ENCODE data around the gene NACC2.
A peak's percentile ranks its signal among the peaks of the same experiment; 100 is the strongest.
"Not testable (repeated sequence)": the region's sequence is repeated elsewhere in the genome, so short reads cannot be mapped to it uniquely, and the experiment has no call there.

NACC2 gene

GRCh38 chr9:135971111-135971766 lies 123.8 kb downstream of the NACC2 start:
- DNase-seq: no peak

GRCh38 chr9:135970128-135970815 lies 124.8 kb downstream of the NACC2 start:
- no peak for DNase-seq

- DNase-seq: no peak
Observed at GRCh38 chr9:135969064-135969683, 125.9 kb downstream of the NACC2 start.

GRCh38 chr9:135968601-135969000 lies 126.5 kb downstream of the NACC2 start:
- no peak for DNase-seq

GRCh38 chr9:135968083-135968476 lies 127.0 kb downstream of the NACC2 start:
- no peak for DNase-seq

GRCh38 chr9:135966916-135967260 lies 128.2 kb downstream of the NACC2 start:
- not testable (repeated sequence) for DNase-seq

GRCh38 chr9:135965124-135965756 lies 129.8 kb downstream of the NACC2 start:
- DNase-seq: no peak

GRCh38 chr9:135963938-135964337 lies 131.2 kb downstream of the NACC2 start:
- no peak for DNase-seq

GRCh38 chr9:135963338-135963737 lies 131.8 kb downstream of the NACC2 start:
- DNase-seq: no peak

GRCh38 chr9:135962696-135963307 lies 132.3 kb downstream of the NACC2 start:
- DNase-seq: no peak

- no peak for DNase-seq
Observed at GRCh38 chr9:135961811-135962695, 133.0 kb downstream of the NACC2 start.

- peak; percentile 49 for DNase-seq
Observed at GRCh38 chr9:135961277-135961715, 133.8 kb downstream of the NACC2 start, which contains the start of gene UBAC1. UBAC1 (minus strand) TSS chr9:135961373; CDS start chr9:135961162, 211 bp downstream.

- DNase-seq: no peak
Observed at GRCh38 chr9:135960411-135961276, 134.4 kb downstream of the NACC2 start.

- DNase-seq: no peak
Observed at GRCh38 chr9:135959814-135960213, 135.3 kb downstream of the NACC2 start.

GRCh38 chr9:135958485-135958884 lies 136.6 kb downstream of the NACC2 start:
- DNase-seq: no peak

GRCh38 chr9:135957431-135957830 lies 137.7 kb downstream of the NACC2 start:
- no peak for DNase-seq

- DNase-seq: no peak
Observed at GRCh38 chr9:135956802-135957174, 138.3 kb downstream of the NACC2 start.

Data from NCI-H2029 treated with DMSO at 0.1 percent for 48 hours (cell line).